Endothelial cell of umbilical vein (primary cell): ENCODE measurements around the gene EDDM3A.

Experiments used
- CTCF ChIP-seq, 2 donors: IDR thresholded peaks; 1 replicate in 1 of 2; 2 replicates in 1 of 2; pipeline ENCODE4 v1.5.1; 2011; ENCODE audit warnings: low read length in 2 of 2, mild to moderate bottlenecking in 2 of 2, moderate library complexity in 2 of 2, control low read depth in 1 of 2, inconsistent platforms in 1 of 2, low read depth in 1 of 2; ENCODE audit not compliant: insufficient read depth in 1 of 2; ENCODE audit errors: extremely low read depth in 1 of 2
- MYC ChIP-seq: IDR thresholded peaks from one replicate; pipeline ENCODE4 v1.6.1; 2011; ENCODE audit warnings: mild to moderate bottlenecking, low read depth, low read length
- POLR2A ChIP-seq: IDR thresholded peaks from 2 replicates; pipeline ENCODE4 v1.6.1; 2012; ENCODE audit warnings: low read depth, mild to moderate bottlenecking, control low read depth, low read length
- POLR2AphosphoS5 ChIP-seq: IDR thresholded peaks from 2 replicates; pipeline ENCODE4 v1.6.1; 2012; ENCODE audit warnings: low read depth, mild to moderate bottlenecking, control low read depth, low read length, moderate library complexity; ENCODE audit not compliant: insufficient read depth

- TF ChIP-seq CTCF (IDR thresholded peaks at IDR 0.05; ENCODE audit: extremely low read depth in 1 of 2, insufficient read depth in 1 of 2, low read depth in 1 of 2, low read length in 2 of 2): no peak
- no peak for TF ChIP-seq POLR2AphosphoS5
- no peak for TF ChIP-seq POLR2A
- TF ChIP-seq MYC: no peak
Observed at GRCh38 chr14:20791597-20791996, 45.9 kb downstream of the EDDM3A start.
